HEK293T (cell line): ENCODE measurements around the gene GADD45A.
"Not testable (repeated sequence)": the region's sequence is repeated elsewhere in the genome, so short reads cannot be mapped to it uniquely, and the experiment has no call there.

Experiments used
- CTCF ChIA-PET: fragments of 350-600 bp; formaldehyde crosslinking; extraction: SDS; loops from one replicate; lab custom pipeline; 2021; ENCODE audit warnings: antibody characterized with exemption, inconsistent platforms; lab: Yijun Ruan, JAX
- POLR2A ChIA-PET: fragments of 350-600 bp; formaldehyde crosslinking; extraction: SDS; loops from one replicate; lab custom pipeline; 2020; ENCODE audit warnings: antibody characterized with exemption, inconsistent platforms; lab: Yijun Ruan, JAX
- DNase-seq: peaks from one replicate; pipeline ENCODE4 v3.0.0; 2012; ENCODE audit warnings: mixed read lengths; ENCODE audit errors: extremely low spot score
- ARNT ChIP-seq: fragments of 450-650 bp; IDR thresholded peaks from 2 replicates; pipeline ENCODE4 v1.6.1; 2017; ENCODE audit warnings: mild to moderate bottlenecking
- BHLHE40 ChIP-seq: fragments of 450-650 bp; IDR thresholded peaks from 2 replicates; pipeline ENCODE4 v1.6.1; 2016; ENCODE audit warnings: mild to moderate bottlenecking, moderate library complexity, borderline replicate concordance
- CTBP1 ChIP-seq: fragments of 450-650 bp; IDR thresholded peaks from 2 replicates; pipeline ENCODE4 v1.6.1; 2016; ENCODE audit warnings: borderline replicate concordance
- ELF4 ChIP-seq: fragments of 450-650 bp; IDR thresholded peaks from 2 replicates; pipeline ENCODE4 v1.6.1; 2017; ENCODE audit warnings: antibody characterized with exemption
- FOXA1 ChIP-seq: fragments of 450-650 bp; IDR thresholded peaks from 2 replicates; pipeline ENCODE4 v1.6.1; 2016; ENCODE audit warnings: mild to moderate bottlenecking
- FOXK2 ChIP-seq: fragments of 450-650 bp; IDR thresholded peaks from 2 replicates; pipeline ENCODE4 v1.6.1; 2016; ENCODE audit warnings: mild to moderate bottlenecking
- FOXM1 ChIP-seq: fragments of 450-650 bp; IDR thresholded peaks from 2 replicates; pipeline ENCODE4 v1.6.1; 2017; ENCODE audit warnings: mild to moderate bottlenecking, borderline replicate concordance
- HDGF ChIP-seq: fragments of 450-650 bp; IDR thresholded peaks from 2 replicates; pipeline ENCODE4 v1.6.1; 2017; ENCODE audit warnings: antibody characterized with exemption, borderline replicate concordance
- L3MBTL2 ChIP-seq: fragments of 450-650 bp; conservative IDR thresholded peaks from 2 replicates; pipeline ENCODE4 v1.6.1; 2016; ENCODE audit warnings: mild to moderate bottlenecking
- LEF1 ChIP-seq: fragments of 450-650 bp; IDR thresholded peaks from 2 replicates; pipeline ENCODE4 v1.6.1; 2017; ENCODE audit warnings: mild to moderate bottlenecking, borderline replicate concordance
- NFRKB ChIP-seq: fragments of 450-650 bp; IDR thresholded peaks from 2 replicates; pipeline ENCODE4 v1.6.1; 2016; ENCODE audit warnings: mild to moderate bottlenecking, moderate library complexity
- SP1 ChIP-seq: fragments of 450-650 bp; IDR thresholded peaks from 2 replicates; pipeline ENCODE4 v1.6.1; 2017
- SUZ12 ChIP-seq: fragments of 450-650 bp; IDR thresholded peaks from 2 replicates; pipeline ENCODE4 v1.6.1; 2016; ENCODE audit warnings: mild to moderate bottlenecking
- TARDBP ChIP-seq: fragments of 450-650 bp; IDR thresholded peaks from 2 replicates; pipeline ENCODE4 v1.6.1; 2016
- ZNF384 ChIP-seq: fragments of 450-650 bp; IDR thresholded peaks from 2 replicates; pipeline ENCODE4 v1.6.1; 2016
- TF ChIP-seq, protein P1 (sequence below): fragments of 450-650 bp; IDR thresholded peaks from 2 replicates; pipeline ENCODE4 v1.6.1; 2016

The GADD45A gene

DNA sequence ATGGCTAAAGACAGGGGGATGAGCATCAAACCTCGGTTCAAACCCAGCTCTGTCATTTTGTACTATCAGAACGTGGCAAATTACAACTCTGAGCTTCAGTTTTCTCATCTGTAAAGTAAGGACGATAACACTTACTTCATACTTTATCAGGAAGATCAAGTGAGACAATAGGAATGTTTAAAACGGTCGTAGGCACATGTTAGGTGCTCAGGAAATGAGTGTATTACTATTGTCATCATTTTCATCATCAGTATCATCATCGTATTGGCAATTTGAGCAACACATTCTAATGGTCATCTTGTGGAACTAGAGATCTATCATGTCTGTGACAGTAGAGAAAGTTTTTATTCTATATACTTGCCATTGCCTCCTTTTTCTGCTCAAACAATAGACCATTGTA lies 22.1 kb upstream of the GADD45A start:
- DNase-seq = no peak
- CTCF ChIA-PET = no interaction called here
- TF ChIP-seq LEF1 (no peak), FOXM1 (no peak), NFRKB (no peak), SP1 (no peak), ZNF384 (no peak), TARDBP (no peak), FOXK2 (no peak), FOXA1 (no peak), CTBP1 (no peak), HDGF (no peak), ARNT (no peak)
- POLR2A ChIA-PET = no interaction called here

DNA sequence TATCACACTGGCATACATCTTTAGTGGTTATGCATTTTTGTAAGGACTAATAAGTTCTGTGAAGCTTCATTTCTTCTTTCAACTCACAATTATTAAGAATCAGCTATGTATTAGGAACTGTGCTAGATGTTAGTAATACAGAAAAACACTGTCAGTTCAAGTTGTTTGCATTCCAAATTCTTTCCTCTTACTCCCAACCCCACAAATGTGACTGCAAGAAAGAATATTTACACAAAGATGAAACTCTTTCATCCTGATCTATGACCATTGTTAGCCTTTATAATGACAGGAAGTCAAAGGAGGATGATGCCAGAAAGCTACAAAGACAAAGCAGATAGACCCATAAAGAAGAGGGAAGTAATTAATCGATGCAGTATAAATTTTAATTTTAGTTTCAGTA lies 21.0 kb upstream of the GADD45A start:
- TF ChIP-seq L3MBTL2 = no peak
- TF ChIP-seq SUZ12 = no peak
- no peak for TF ChIP-seq TARDBP
- TF ChIP-seq HDGF = no peak
- no peak for TF ChIP-seq ELF4
- TF ChIP-seq, protein P1, sequence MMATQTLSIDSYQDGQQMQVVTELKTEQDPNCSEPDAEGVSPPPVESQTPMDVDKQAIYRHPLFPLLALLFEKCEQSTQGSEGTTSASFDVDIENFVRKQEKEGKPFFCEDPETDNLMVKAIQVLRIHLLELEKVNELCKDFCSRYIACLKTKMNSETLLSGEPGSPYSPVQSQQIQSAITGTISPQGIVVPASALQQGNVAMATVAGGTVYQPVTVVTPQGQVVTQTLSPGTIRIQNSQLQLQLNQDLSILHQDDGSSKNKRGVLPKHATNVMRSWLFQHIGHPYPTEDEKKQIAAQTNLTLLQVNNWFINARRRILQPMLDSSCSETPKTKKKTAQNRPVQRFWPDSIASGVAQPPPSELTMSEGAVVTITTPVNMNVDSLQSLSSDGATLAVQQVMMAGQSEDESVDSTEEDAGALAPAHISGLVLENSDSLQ = no peak
- TF ChIP-seq FOXK2 = no peak
- TF ChIP-seq LEF1 = no peak
- no peak for TF ChIP-seq CTBP1
- TF ChIP-seq ZNF384 = no peak
- TF ChIP-seq ARNT = no peak
- no peak for TF ChIP-seq NFRKB
- no peak for TF ChIP-seq BHLHE40
- no peak for TF ChIP-seq SP1
- no peak for TF ChIP-seq FOXA1
- TF ChIP-seq FOXM1 = no peak
- ChIA-PET POLR2A (interaction anchor here (1.2 kb wide), 1 partner anchor 21 kb away, joined by 3 read pairs; no protein-coding TSS in a partner anchor), CTCF (no interaction called here)
- no peak for DNase-seq

DNA sequence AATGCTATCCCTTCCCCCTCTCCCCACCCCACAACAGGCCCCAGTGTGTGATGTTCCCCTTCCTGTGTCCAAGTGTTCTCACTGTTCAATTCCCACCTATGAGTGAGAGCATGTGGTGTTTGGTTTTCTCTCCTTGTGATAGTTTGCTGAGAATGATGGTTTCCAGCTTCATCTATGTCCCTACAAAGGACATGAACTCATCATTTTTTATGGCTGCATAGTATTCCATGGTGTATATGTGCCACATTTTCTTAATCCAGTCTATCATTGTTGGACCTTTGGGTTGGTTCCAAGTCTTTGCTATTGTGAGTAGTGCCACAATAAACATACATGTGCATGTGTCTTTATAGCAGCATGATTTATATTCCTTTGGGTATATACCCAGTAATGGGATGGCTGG lies 19.7 kb upstream of the GADD45A start:
- POLR2A ChIA-PET, CTCF ChIA-PET, DNase-seq: not testable (repeated sequence)

DNA sequence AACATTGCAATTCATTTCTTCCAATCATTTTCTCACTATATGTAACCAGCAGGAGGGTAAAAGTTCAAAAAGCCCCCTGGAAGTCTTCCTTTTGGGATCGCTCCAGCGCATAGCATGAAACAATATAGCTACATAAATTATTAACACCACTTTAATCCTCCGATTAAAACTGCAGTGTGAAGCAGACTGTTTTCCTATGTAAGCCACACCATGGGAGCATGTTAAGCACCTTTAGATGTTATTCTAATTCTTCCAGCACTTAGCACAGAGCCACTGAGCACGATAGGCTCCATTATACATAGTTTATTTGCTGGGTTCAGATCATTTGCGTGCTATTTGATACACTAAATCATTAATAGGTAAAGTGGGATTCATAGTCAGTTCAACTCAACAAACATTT lies 18.4 kb upstream of the GADD45A start:
- POLR2A ChIA-PET = interaction anchor here (2.5 kb wide), 1 partner anchor 19 kb away, joined by 12 read pairs; the partner anchor contains the start of gene GADD45A
- TF ChIP-seq SUZ12 = no peak
- TF ChIP-seq LEF1 = no peak
- no peak for TF ChIP-seq HDGF
- no peak for TF ChIP-seq SP1
- TF ChIP-seq, protein P1 = no peak
- TF ChIP-seq FOXK2 = no peak
- TF ChIP-seq TARDBP = no peak
- no peak for TF ChIP-seq FOXA1
- TF ChIP-seq ARNT = no peak
- no peak for DNase-seq
- CTCF ChIA-PET = no interaction called here

DNA sequence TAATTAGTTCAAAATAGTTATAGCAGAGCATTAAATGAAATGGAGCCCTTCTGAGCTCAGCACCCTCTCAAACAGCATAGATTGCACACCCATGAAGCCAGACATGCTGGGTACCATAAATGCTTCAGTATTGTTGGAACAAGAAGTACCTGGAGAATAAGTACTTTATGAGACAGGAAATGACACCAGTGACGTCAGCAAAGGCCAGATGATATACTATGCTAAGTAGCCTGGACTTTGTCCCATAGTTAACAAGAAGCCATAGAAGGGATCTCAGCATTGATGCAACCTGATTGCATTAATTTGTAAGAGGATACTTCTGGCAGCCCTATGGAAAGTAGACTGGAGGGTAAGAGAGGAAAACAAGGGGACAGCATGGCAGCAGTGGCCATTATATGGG lies 16.3 kb upstream of the GADD45A start:
- no peak for DNase-seq
- TF ChIP-seq TARDBP = no peak
- TF ChIP-seq FOXM1 = no peak
- ChIA-PET POLR2A (interaction anchor here (2.5 kb wide), 1 partner anchor 17 kb away, joined by 12 read pairs; the partner anchor contains the start of gene GADD45A), CTCF (interaction anchor here (1.0 kb wide), 1 partner anchor 91 kb away, joined by 5 read pairs; no protein-coding TSS in a partner anchor)

DNA sequence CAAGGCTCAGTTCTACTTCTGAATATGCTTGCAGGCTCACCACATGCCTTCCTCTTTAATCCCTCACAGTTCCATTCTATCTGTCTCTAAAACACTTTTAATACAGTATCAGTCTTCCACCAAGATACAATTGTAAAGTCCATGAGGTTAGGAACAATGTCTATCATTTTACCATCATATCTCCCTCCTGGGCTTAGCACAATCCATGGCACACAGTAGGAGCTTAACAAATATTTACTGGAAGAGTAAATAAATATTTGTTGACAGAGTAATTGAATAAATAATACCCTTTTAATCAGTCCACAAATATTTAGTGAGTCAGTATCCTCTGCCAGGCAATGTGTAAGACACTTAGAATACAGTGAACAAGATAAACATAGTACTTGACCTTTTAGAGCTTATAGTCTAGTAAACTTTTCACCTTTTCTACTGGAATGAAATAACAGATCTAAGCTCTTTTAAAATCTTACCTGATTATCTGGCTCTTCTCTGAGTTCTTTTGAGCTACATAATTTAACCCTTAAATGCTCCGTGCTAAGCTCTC lies 12.7 kb upstream of the GADD45A start:
- ChIA-PET POLR2A (interaction anchor here (3.2 kb wide), 1 partner anchor 12 kb away, joined by 22 read pairs; the partner anchor contains the start of gene GADD45A), CTCF (interaction anchor here (1.2 kb wide), 1 partner anchor 111 kb away, joined by 3 read pairs; no protein-coding TSS in a partner anchor)
- DNase-seq = no peak
- TF ChIP-seq L3MBTL2 (no peak), TARDBP (no peak), BHLHE40 (no peak), LEF1 (no peak), FOXK2 (no peak), ZNF384 (no peak), HDGF (no peak), ARNT (no peak), FOXM1 (no peak), SP1 (no peak), ELF4 (no peak), FOXA1 (no peak), CTBP1 (no peak), NFRKB (no peak), SUZ12 (no peak)
- TF ChIP-seq, protein P1 = no peak
